Stimulated activated memory B cell treated with anti-CD40 and anti-IgM and Interleukin-4, amounts not matched to agents 10 μg/mL and 1 μg/mL and 100 μg/mL, for 72 hours (primary cell): ENCODE results near the gene RFX2.
"Not testable (repeated sequence)": the region's sequence is repeated elsewhere in the genome, so short reads cannot be mapped to it uniquely, and the experiment has no call there.

ENCODE experiments used
- ATAC-seq: fragments of 150-1000 bp; cut with Tn5 transposase; 2 replicates; pipeline ENCODE4 v1.10.0; 2021
- H3K27ac Mint-ChIP-seq: one replicate; pipeline ENCODE4 v1.8.0; 2022; ENCODE audit warnings: mild to moderate bottlenecking, mixed read lengths
- H3K27me3 Mint-ChIP-seq: one replicate; pipeline ENCODE4 v1.8.0; 2022; ENCODE audit warnings: mixed read lengths
- H3K36me3 Mint-ChIP-seq: one replicate; pipeline ENCODE4 v1.8.0; 2022; ENCODE audit warnings: mixed read lengths
- H3K4me1 Mint-ChIP-seq: one replicate; pipeline ENCODE4 v1.8.0; 2022; ENCODE audit warnings: mixed read lengths
- H3K4me3 Mint-ChIP-seq: one replicate; pipeline ENCODE4 v1.8.0; 2022; ENCODE audit warnings: mild to moderate bottlenecking, moderate library complexity, mixed read lengths
- H3K9me3 Mint-ChIP-seq: one replicate; pipeline ENCODE4 v1.8.0; 2022; ENCODE audit warnings: mixed read lengths

Gene RFX2

GRCh38 chr19:5995606-5996005 is 114.7 kb downstream of the RFX2 start:
- H3K4me1 Mint-ChIP-seq, result peaks cover 6% of the 10 kb centered on the region
- peaks cover 6% of the 10 kb centered on the region for H3K36me3 Mint-ChIP-seq
- H3K9me3 Mint-ChIP-seq, result peaks cover 4% of the 10 kb centered on the region
- no peak for ATAC-seq
- H3K27me3 Mint-ChIP-seq, result no peaks in the 10 kb centered on the region
- no peak overlapping the region for H3K4me3 Mint-ChIP-seq
- no peak overlapping the region for H3K27ac Mint-ChIP-seq

- H3K36me3 Mint-ChIP-seq, result peaks cover 4% of the 10 kb centered on the region
- H3K4me1 Mint-ChIP-seq, result peaks cover 6% of the 10 kb centered on the region
- H3K27ac Mint-ChIP-seq, result no peak overlapping the region
- H3K27me3 Mint-ChIP-seq, result peaks cover 10% of the 10 kb centered on the region
- no peak overlapping the region for H3K4me3 Mint-ChIP-seq
- ATAC-seq, result no peak
- H3K9me3 Mint-ChIP-seq, result peaks cover 2% of the 10 kb centered on the region
These were observed 115.7 kb downstream of the RFX2 start for GRCh38 chr19:5994405-5995165.

- Mint-ChIP-seq H3K27me3 (peaks cover 13% of the 10 kb centered on the region), H3K36me3 (no peaks in the 10 kb centered on the region), H3K4me1 (peaks cover 6% of the 10 kb centered on the region), H3K9me3 (no peaks in the 10 kb centered on the region), H3K27ac (no peak overlapping the region), H3K4me3 (no peak overlapping the region)
- ATAC-seq, result no peak
These were observed 116.5 kb downstream of the RFX2 start for GRCh38 chr19:5993648-5994358.

- no peaks in the 10 kb centered on the region for H3K36me3 Mint-ChIP-seq
- peaks cover 13% of the 10 kb centered on the region for H3K27me3 Mint-ChIP-seq
- H3K4me3 Mint-ChIP-seq, result no peak overlapping the region
- peaks cover 6% of the 10 kb centered on the region for H3K4me1 Mint-ChIP-seq
- no peak overlapping the region for H3K27ac Mint-ChIP-seq
- no peaks in the 10 kb centered on the region for H3K9me3 Mint-ChIP-seq
- no peak for ATAC-seq
These were observed 117.1 kb downstream of the RFX2 start for GRCh38 chr19:5993201-5993600.

- no peak for ATAC-seq
- Mint-ChIP-seq H3K36me3 (no peaks in the 10 kb centered on the region), H3K9me3 (no peaks in the 10 kb centered on the region), H3K4me3 (no peak overlapping the region), H3K27ac (no peak overlapping the region), H3K27me3 (peaks cover 13% of the 10 kb centered on the region), H3K4me1 (peaks cover 7% of the 10 kb centered on the region)
These were observed 117.5 kb downstream of the RFX2 start for GRCh38 chr19:5992756-5993155.

GRCh38 chr19:5991244-5991838 is 119.0 kb downstream of the RFX2 start:
- Mint-ChIP-seq H3K27ac (peak overlapping the region; percentile 35), H3K36me3 (no peaks in the 10 kb centered on the region), H3K4me3 (no peak overlapping the region), H3K27me3 (peaks cover 13% of the 10 kb centered on the region), H3K9me3 (no peaks in the 10 kb centered on the region), H3K4me1 (peaks cover 17% of the 10 kb centered on the region)
- no peak for ATAC-seq

- H3K27ac Mint-ChIP-seq, result no peak overlapping the region
- H3K4me1 Mint-ChIP-seq, result peaks cover 17% of the 10 kb centered on the region
- no peak for ATAC-seq
- no peaks in the 10 kb centered on the region for H3K9me3 Mint-ChIP-seq
- H3K27me3 Mint-ChIP-seq, result peaks cover 13% of the 10 kb centered on the region
- no peak overlapping the region for H3K4me3 Mint-ChIP-seq
- no peaks in the 10 kb centered on the region for H3K36me3 Mint-ChIP-seq
These were observed 120.0 kb downstream of the RFX2 start for GRCh38 chr19:5990289-5990797.

GRCh38 chr19:5989388-5990074 is 120.8 kb downstream of the RFX2 start:
- ATAC-seq, result no peak
- H3K27ac Mint-ChIP-seq, result no peak overlapping the region
- H3K4me3 Mint-ChIP-seq, result no peak overlapping the region
- no peaks in the 10 kb centered on the region for H3K36me3 Mint-ChIP-seq
- H3K4me1 Mint-ChIP-seq, result peaks cover 17% of the 10 kb centered on the region
- H3K27me3 Mint-ChIP-seq, result peaks cover 13% of the 10 kb centered on the region
- H3K9me3 Mint-ChIP-seq, result no peaks in the 10 kb centered on the region

- H3K27ac Mint-ChIP-seq, result peak overlapping the region; percentile 24
- H3K4me1 Mint-ChIP-seq, result peaks cover 17% of the 10 kb centered on the region
- no peaks in the 10 kb centered on the region for H3K36me3 Mint-ChIP-seq
- no peak for ATAC-seq
- H3K27me3 Mint-ChIP-seq, result peaks cover 13% of the 10 kb centered on the region
- peak overlapping the region; percentile 13 for H3K4me3 Mint-ChIP-seq
- no peaks in the 10 kb centered on the region for H3K9me3 Mint-ChIP-seq
These were observed 121.5 kb downstream of the RFX2 start for GRCh38 chr19:5988517-5989387.

- Mint-ChIP-seq H3K4me3 (peak overlapping the region; percentile 74), H3K4me1 (peaks cover 11% of the 10 kb centered on the region), H3K9me3 (no peaks in the 10 kb centered on the region), H3K27me3 (peaks cover 13% of the 10 kb centered on the region), H3K27ac (peak overlapping the region; percentile 76), H3K36me3 (no peaks in the 10 kb centered on the region)
- no peak for ATAC-seq
These were observed 123.1 kb downstream of the RFX2 start for GRCh38 chr19:5987077-5987818.

GRCh38 chr19:5985837-5986236 is 124.5 kb downstream of the RFX2 start:
- not testable (repeated sequence) for H3K27ac Mint-ChIP-seq, H3K9me3 Mint-ChIP-seq, H3K36me3 Mint-ChIP-seq, H3K4me3 Mint-ChIP-seq, ATAC-seq
- peaks cover 11% of the 10 kb centered on the region for H3K4me1 Mint-ChIP-seq
- peaks cover 13% of the 10 kb centered on the region for H3K27me3 Mint-ChIP-seq

GRCh38 chr19:5985098-5985783 is 125.1 kb downstream of the RFX2 start:
- H3K4me1 Mint-ChIP-seq, result peaks cover 11% of the 10 kb centered on the region
- no peaks in the 10 kb centered on the region for H3K9me3 Mint-ChIP-seq
- no peak for ATAC-seq
- H3K36me3 Mint-ChIP-seq, result no peaks in the 10 kb centered on the region
- H3K27ac Mint-ChIP-seq, result no peak overlapping the region
- H3K27me3 Mint-ChIP-seq, result peaks cover 10% of the 10 kb centered on the region
- no peak overlapping the region for H3K4me3 Mint-ChIP-seq

- Mint-ChIP-seq H3K27ac (no peak overlapping the region), H3K27me3 (peaks cover 4% of the 10 kb centered on the region), H3K9me3 (no peaks in the 10 kb centered on the region), H3K4me3 (no peak overlapping the region), H3K36me3 (no peaks in the 10 kb centered on the region), H3K4me1 (peaks cover 16% of the 10 kb centered on the region)
- no peak for ATAC-seq
These were observed 125.7 kb downstream of the RFX2 start for GRCh38 chr19:5984600-5984999.
